HUES48 (cell line): ENCODE measurements around the gene WDR70.

Experiments used
- H3K27ac ChIP-seq: one replicate; pipeline ENCODE4 v1.7.0; 2013; ENCODE audit warnings: low read depth, low read length, inconsistent platforms
- H3K27me3 ChIP-seq: 2 replicates; pipeline ENCODE4 v1.6.1; 2013; ENCODE audit warnings: mild to moderate bottlenecking, low read length; ENCODE audit not compliant: control insufficient read depth, insufficient read depth
- H3K36me3 ChIP-seq: 2 replicates; pipeline ENCODE4 v1.6.1; 2013; ENCODE audit warnings: low read length; ENCODE audit not compliant: control insufficient read depth, insufficient read depth
- H3K4me1 ChIP-seq: 2 replicates; pipeline ENCODE4 v1.6.1; 2013; ENCODE audit warnings: mild to moderate bottlenecking, low read length; ENCODE audit not compliant: control insufficient read depth, insufficient read depth
- H3K4me3 ChIP-seq: 2 replicates; pipeline ENCODE4 v1.5.1; 2013; ENCODE audit warnings: mild to moderate bottlenecking, low read depth, low read length
- H3K9ac ChIP-seq: 2 replicates; pipeline ENCODE4 v1.6.1; 2013; ENCODE audit warnings: mild to moderate bottlenecking, low read depth, low read length, moderate library complexity
- H3K9me3 ChIP-seq: 2 replicates; pipeline ENCODE4 v1.6.1; 2013; ENCODE audit warnings: low read length; ENCODE audit not compliant: control insufficient read depth, insufficient read depth

Gene WDR70

GRCh38 chr5:37721447-37721871 is 342.3 kb downstream of the WDR70 start:
- Histone ChIP-seq H3K4me3 (no peak overlapping the region), H3K36me3 (no peaks in the 10 kb centered on the region), H3K9ac (no peak overlapping the region), H3K9me3 (no peaks in the 10 kb centered on the region), H3K4me1 (peaks cover 19% of the 10 kb centered on the region), H3K27me3 (no peaks in the 10 kb centered on the region), H3K27ac (no peak overlapping the region)

- Histone ChIP-seq H3K27me3 (no peaks in the 10 kb centered on the region), H3K27ac (no peak overlapping the region), H3K9ac (no peak overlapping the region), H3K36me3 (peaks cover 9% of the 10 kb centered on the region; the same call in 1 of the 2 replicates), H3K9me3 (no peaks in the 10 kb centered on the region), H3K4me3 (no peak overlapping the region), H3K4me1 (peaks cover 16% of the 10 kb centered on the region)
These were observed 343.4 kb downstream of the WDR70 start for GRCh38 chr5:37722236-37723161.

DNA sequence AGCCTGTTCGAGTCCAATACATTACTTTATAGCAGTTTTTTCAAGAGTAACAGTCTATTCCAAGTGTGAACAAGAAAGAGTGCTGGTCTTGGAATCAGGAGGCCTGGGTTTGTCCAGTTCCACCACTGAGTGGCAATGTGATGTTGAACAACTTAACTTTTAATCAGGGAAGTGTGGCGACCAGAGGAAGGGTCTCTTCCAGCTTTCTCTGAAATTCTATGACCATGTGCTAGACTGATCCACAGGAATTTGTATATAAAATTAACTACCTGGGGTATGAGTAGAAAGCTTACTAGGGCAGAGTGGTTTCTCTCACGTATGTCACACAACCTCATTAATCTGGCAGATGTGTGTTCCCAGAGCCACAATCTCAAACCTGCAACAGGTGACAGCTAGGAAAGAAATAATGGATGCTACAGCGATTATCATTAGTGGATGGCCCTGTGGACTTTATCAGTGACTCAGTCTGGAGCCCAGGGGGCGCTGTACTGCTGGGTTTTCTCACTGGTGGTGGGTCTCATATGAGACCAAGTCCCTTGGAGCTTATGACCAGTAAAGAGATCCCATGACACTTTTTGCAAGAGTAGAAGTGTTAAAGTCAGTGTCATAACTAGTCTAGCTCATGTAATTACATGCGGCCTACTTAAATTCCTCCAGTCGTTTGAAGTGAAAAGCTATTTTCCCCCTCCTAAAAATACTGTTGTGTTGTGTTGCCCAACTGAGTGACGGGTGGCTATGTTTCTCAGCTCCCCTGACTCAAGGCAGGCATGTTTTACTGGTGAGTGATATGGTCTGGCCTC is 344.2 kb downstream of the WDR70 start:
- Histone ChIP-seq H3K27me3 (no peaks in the 10 kb centered on the region), H3K36me3 (peaks cover 10% of the 10 kb centered on the region; the same call in 1 of the 2 replicates), H3K9me3 (no peaks in the 10 kb centered on the region), H3K4me1 (peaks cover 15% of the 10 kb centered on the region), H3K9ac (no peak overlapping the region), H3K27ac (no peak overlapping the region), H3K4me3 (no peak overlapping the region)

- Histone ChIP-seq H3K4me3 (no peak overlapping the region), H3K9me3 (no peaks in the 10 kb centered on the region), H3K4me1 (peaks cover 15% of the 10 kb centered on the region), H3K27me3 (no peaks in the 10 kb centered on the region), H3K27ac (no peak overlapping the region), H3K36me3 (peaks cover 10% of the 10 kb centered on the region; the same call in 1 of the 2 replicates), H3K9ac (no peak overlapping the region)
These were observed 345.4 kb downstream of the WDR70 start for GRCh38 chr5:37724395-37725125.

GRCh38 chr5:37725185-37725584 is 346.1 kb downstream of the WDR70 start:
- H3K27me3 ChIP-seq = no peaks in the 10 kb centered on the region
- peaks cover 15% of the 10 kb centered on the region for H3K4me1 ChIP-seq
- no peaks in the 10 kb centered on the region for H3K9me3 ChIP-seq
- no peak overlapping the region for H3K4me3 ChIP-seq
- H3K36me3 ChIP-seq = peaks cover 10% of the 10 kb centered on the region; the same call in 1 of the 2 replicates
- H3K9ac ChIP-seq = no peak overlapping the region
- no peak overlapping the region for H3K27ac ChIP-seq

DNA sequence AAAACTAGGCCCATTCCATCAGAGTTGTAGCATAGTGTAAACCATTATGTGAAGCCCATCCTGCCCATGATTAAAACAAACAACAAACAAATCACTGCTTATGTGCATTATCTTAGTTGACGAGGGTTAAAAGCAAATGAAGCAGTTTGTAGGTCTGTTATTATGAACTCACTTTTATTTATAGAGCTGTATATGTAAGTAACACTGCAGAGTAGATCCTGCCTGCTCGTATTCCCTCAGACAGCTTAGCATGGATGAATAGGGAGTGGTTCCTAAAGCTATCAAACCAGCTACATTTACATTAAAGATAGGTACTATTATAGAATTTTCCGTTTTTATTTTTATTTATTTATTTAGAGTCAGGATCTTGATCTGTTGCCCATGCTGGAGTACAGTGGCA is 348.1 kb downstream of the WDR70 start:
- no peaks in the 10 kb centered on the region for H3K4me1 ChIP-seq
- peaks cover 10% of the 10 kb centered on the region; the same call in 1 of the 2 replicates for H3K36me3 ChIP-seq

DNA sequence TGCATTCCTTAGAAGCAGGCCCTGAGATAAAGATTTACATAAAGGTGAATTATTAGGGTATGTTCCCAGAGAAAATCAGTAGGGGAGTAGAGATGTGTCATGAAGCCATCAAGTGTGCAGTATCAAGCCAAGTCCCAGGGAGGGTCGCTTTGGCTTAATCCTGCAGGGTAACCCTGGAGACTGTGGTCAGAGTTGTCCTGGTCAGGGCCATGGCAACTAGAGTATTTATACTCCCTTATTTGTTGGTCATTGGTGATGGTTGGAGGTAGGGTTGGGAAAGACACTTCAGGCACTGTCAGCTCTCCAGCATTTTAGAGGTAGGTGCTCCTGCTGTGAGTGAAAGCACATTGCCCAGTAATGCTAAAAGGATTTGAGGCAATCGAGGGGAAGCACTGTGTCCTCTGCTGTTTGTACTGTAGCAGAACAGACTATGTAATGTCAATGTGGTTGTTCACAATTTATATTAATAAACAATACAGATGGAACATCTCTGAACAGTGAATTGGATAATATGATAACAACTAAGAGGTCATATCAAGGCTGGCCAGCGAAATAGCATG is 351.9 kb downstream of the WDR70 start:
- H3K27me3 ChIP-seq = no peaks in the 10 kb centered on the region
- H3K4me3 ChIP-seq = no peak overlapping the region
- H3K9me3 ChIP-seq = no peaks in the 10 kb centered on the region
- no peak overlapping the region for H3K27ac ChIP-seq
- H3K9ac ChIP-seq = no peak overlapping the region
- peaks cover 10% of the 10 kb centered on the region; the same call in 1 of the 2 replicates for H3K36me3 ChIP-seq
- H3K4me1 ChIP-seq = no peaks in the 10 kb centered on the region

More for the DNA sequence above, 348.1 kb downstream of the WDR70 start:
- no peaks in the 10 kb centered on the region for H3K27me3 ChIP-seq
- no peak overlapping the region for H3K4me3 ChIP-seq
- no peaks in the 10 kb centered on the region for H3K9me3 ChIP-seq
- H3K9ac ChIP-seq = no peak overlapping the region
- H3K27ac ChIP-seq = no peak overlapping the region

DNA sequence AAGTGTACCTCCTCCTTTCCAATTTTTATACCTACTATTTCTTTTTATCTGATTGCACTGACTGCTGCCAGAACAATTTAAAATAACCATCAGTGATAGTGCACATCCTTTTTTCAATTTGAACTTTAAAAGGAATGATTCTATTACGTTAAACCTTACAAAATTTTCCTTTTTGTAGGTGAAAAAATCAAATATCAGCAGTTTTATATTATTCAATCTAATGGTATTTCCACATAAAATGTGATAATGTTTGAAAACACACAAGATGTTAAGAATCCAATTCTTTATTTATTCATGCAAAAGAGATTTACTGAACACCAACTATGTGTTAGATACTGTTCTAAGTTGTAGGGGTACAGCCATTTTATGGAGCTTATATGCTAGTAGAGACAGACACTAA is 355.0 kb downstream of the WDR70 start:
- no peak overlapping the region for H3K9ac ChIP-seq
- H3K4me3 ChIP-seq = no peak overlapping the region
- H3K27ac ChIP-seq = no peak overlapping the region
- no peaks in the 10 kb centered on the region for H3K27me3 ChIP-seq
- H3K9me3 ChIP-seq = no peaks in the 10 kb centered on the region
- H3K36me3 ChIP-seq = no peaks in the 10 kb centered on the region
- no peaks in the 10 kb centered on the region for H3K4me1 ChIP-seq

DNA sequence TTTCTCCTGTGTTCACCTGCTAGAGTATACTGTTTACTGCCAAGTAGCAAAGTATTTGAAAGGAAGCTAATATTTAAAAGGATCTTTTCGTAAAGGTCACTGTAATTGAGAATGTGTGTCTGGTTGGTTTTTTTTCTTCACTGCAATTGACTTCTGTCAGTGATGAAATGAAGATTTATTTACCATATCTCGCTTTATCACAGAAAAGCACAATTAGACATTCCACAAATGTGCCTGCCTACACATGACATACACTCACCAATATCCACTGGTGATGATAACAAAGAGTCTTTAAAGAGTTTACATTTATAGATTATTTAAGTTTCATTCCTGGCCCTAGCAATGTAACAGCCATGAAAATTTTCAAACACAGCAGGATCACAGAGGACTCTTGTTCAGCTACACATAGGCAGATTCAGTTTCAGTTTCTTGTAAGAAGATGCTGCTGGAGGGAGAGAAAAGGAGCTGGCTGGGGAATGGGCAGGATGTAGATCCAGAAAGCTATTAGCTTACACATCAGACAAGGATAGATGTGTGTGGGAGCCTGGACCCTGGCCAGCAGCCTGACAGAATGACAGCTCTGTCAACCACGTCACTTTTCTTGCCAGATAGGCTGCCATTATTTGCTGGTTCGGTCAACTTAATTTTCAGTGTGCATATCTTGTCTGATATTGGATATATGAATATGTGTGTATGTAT is 356.7 kb downstream of the WDR70 start:
- Histone ChIP-seq H3K36me3 (no peaks in the 10 kb centered on the region), H3K27ac (no peak overlapping the region), H3K4me1 (no peaks in the 10 kb centered on the region), H3K9ac (no peak overlapping the region), H3K27me3 (no peaks in the 10 kb centered on the region), H3K9me3 (no peaks in the 10 kb centered on the region), H3K4me3 (no peak overlapping the region)

DNA sequence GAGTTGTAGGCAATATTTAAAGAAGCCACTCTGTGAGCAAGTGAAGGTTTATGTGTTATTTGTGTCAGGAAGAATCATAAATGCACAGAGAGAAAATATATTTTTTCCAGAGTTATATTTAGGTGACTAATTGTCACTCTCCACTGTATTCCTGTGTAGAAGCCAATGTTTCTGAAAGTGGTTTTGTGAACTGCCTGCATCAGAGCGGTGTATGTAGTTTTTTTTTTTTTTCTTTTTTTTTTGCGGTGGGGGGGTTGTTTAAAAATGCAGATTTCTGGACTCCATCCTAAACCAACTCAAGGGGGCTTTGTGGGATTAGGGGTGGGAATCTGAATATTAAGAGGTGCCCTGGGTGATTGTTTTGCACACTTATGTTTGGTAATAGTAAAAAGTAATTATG is 357.3 kb downstream of the WDR70 start:
- Histone ChIP-seq H3K9me3 (no peaks in the 10 kb centered on the region; the same call in 1 of the 2 replicates), H3K4me1 (no peaks in the 10 kb centered on the region), H3K9ac (no peak overlapping the region), H3K27ac (no peak overlapping the region), H3K4me3 (no peak overlapping the region), H3K36me3 (no peaks in the 10 kb centered on the region), H3K27me3 (no peaks in the 10 kb centered on the region)
